HepG2 (cell line): ENCODE results near the gene TENT5A. TPM values are rescaled to one million over a fixed set of nuclear protein-coding genes. Genes with fewer than 3 reads are reported as not detected.

Source experiments
- CREM ChIP-seq, 2 experiments: sonication (generic) in 1 of 2; formaldehyde crosslinking in 1 of 2; IDR thresholded peaks; 2 replicates each; pipeline versions ENCODE4 v1.4.0 to v1.6.1; 2016 to 2020; ENCODE audit warnings: antibody characterized with exemption in 1 of 2, mild to moderate bottlenecking in 1 of 2, missing genetic modification reagents in 1 of 2
- DBP ChIP-seq: sonication (generic); formaldehyde crosslinking; IDR thresholded peaks from 2 replicates; pipeline ENCODE4 v1.4.0; 2020; ENCODE audit warnings: missing genetic modification reagents; ENCODE audit errors: not compliant biosample characterization
- GTF2F1 ChIP-seq: fragments of 150-350 bp; IDR thresholded peaks from 2 replicates; pipeline ENCODE4 v1.6.1; 2014; ENCODE audit warnings: low read length
- HMGXB4 ChIP-seq, 2 experiments: sonication (generic) in 1 of 2; formaldehyde crosslinking in 1 of 2; IDR thresholded peaks; 2 replicates each; pipeline versions ENCODE4 v1.4.0 to v1.6.1; 2018 to 2020; ENCODE audit warnings: missing genetic modification reagents in 2 of 2, borderline replicate concordance in 1 of 2, low read depth in 1 of 2, mild to moderate bottlenecking in 1 of 2, missing biosample characterization in 1 of 2
- JARID2 ChIP-seq: sonication (generic); formaldehyde crosslinking; IDR thresholded peaks from 2 replicates; pipeline ENCODE4 v1.8.1; 2023; ENCODE audit warnings: missing genetic modification reagents, inconsistent platforms; ENCODE audit not compliant: insufficient replicate concordance
- KDM3A ChIP-seq: IDR thresholded peaks from 2 replicates; pipeline ENCODE4 v1.6.1; 2018; ENCODE audit warnings: low read depth, missing compliant biosample characterization
- MYPOP ChIP-seq: sonication (generic); formaldehyde crosslinking; IDR thresholded peaks from 2 replicates; pipeline ENCODE4 v1.8.1; 2023; ENCODE audit warnings: mild to moderate bottlenecking, moderate library complexity, missing genetic modification reagents
- ONECUT2 ChIP-seq: sonication (generic); formaldehyde crosslinking; IDR thresholded peaks from 2 replicates; pipeline ENCODE4 v1.4.0; 2020; ENCODE audit warnings: missing genetic modification reagents
- PAX8 ChIP-seq: sonication (generic); formaldehyde crosslinking; IDR thresholded peaks from 2 replicates; pipeline ENCODE4 v1.8.0; 2022; ENCODE audit warnings: mild to moderate bottlenecking, missing genetic modification reagents, borderline replicate concordance
- POLR2A ChIP-seq, 2 experiments: IDR thresholded peaks; 2 replicates each; pipeline ENCODE4 v1.6.1; 2011; ENCODE audit warnings: low read depth in 2 of 2, low read length in 2 of 2, mild to moderate bottlenecking in 1 of 2, moderate library complexity in 1 of 2; ENCODE audit not compliant: insufficient read depth in 1 of 2
- ZNF280B ChIP-seq: sonication (generic); formaldehyde crosslinking; IDR thresholded peaks from 2 replicates; pipeline ENCODE4 v1.5.0; 2020; ENCODE audit warnings: missing genetic modification reagents, mild to moderate bottlenecking, borderline replicate concordance
- ZNF44 ChIP-seq: sonication (generic); formaldehyde crosslinking; IDR thresholded peaks from 2 replicates; pipeline ENCODE4 v1.5.1; 2020; ENCODE audit warnings: mild to moderate bottlenecking, missing genetic modification reagents
- ZNF558 ChIP-seq: sonication (generic); formaldehyde crosslinking; IDR thresholded peaks from 2 replicates; pipeline ENCODE4 v1.9.0; 2022; ENCODE audit warnings: mild to moderate bottlenecking, missing genetic modification reagents, borderline replicate concordance
- polyA plus RNA-seq, 8 experiments: library from polyadenylated mRNA; depleted of rRNA in 3 of 8; stranded (reverse) in 7 of 8; unstranded in 1 of 8; fragments of >200 nt; fragmentation: Illumina TruSeq in 4 of 8; extraction: Trizol in 4 of 8; gene quantifications; 2 replicates each; pipeline versions ENCODE4 v1.2.1 to v1.2.3, GENCODE V29; 2011 to 2016; ENCODE audit warnings: low read depth in 4 of 8, missing spikeins in 1 of 8, mixed read lengths in 1 of 8; ENCODE audit not compliant: insufficient read depth in 1 of 8
- total RNA-seq, 5 experiments: library from RNA; depleted of rRNA; stranded (reverse); fragments of >200 nt; fragmentation: Illumina TruSeq; extraction: Trizol; gene quantifications; 2 replicates each; pipeline ENCODE4 v1.2.3, GENCODE V29; 2016; ENCODE audit warnings: low read depth in 1 of 5
- TF ChIP-seq, protein P1 (sequence below): sonication (generic); formaldehyde crosslinking; IDR thresholded peaks from 2 replicates; pipeline ENCODE4 v1.4.0; 2020; ENCODE audit warnings: mild to moderate bottlenecking, missing genetic modification reagents
- TF ChIP-seq, protein P2 (sequence below): sonication (generic); formaldehyde crosslinking; IDR thresholded peaks from 2 replicates; pipeline ENCODE4 v1.4.0; 2020; ENCODE audit warnings: missing genetic modification reagents
- TF ChIP-seq, protein P3 (sequence below): sonication (generic); formaldehyde crosslinking; IDR thresholded peaks from 2 replicates; pipeline ENCODE4 v1.8.1; 2022; ENCODE audit warnings: low read depth, mild to moderate bottlenecking, missing genetic modification reagents

TENT5A gene
- total and polyA plus RNA-seq, 2 of the 13 experiments (the other 11 are each of a cell fraction or from before 2014, with no cell fraction given), result 8.0 to 13.8 TPM

- TF ChIP-seq DBP (CRISPR knock-in tag) (peak; percentile 92), GTF2F1 (no peak), HMGXB4 (CRISPR knock-in tag; IDR thresholded peaks at IDR 0.05; ENCODE audit: borderline replicate concordance in 1 of 2, low read depth in 1 of 2) (peak in 1 of 2 experiments; percentile 92; a peak in 2 of 4 replicates), ONECUT2 (CRISPR knock-in tag) (peak; percentile 24; the same call in 1 of the 2 replicates), KDM3A (CRISPR knock-in tag) (no peak), ZNF280B (CRISPR knock-in tag) (peak; percentile 36; the same call in 1 of the 2 replicates), ZNF558 (peak; percentile 87; the same call in 1 of the 2 replicates), ZNF44 (no peak), PAX8 (CRISPR knock-in tag) (peak; percentile 82; the same call in 1 of the 2 replicates), POLR2A (IDR thresholded peaks at IDR 0.05; ENCODE audit: insufficient read depth in 1 of 2, low read depth in 2 of 2, low read length in 2 of 2) (peak; percentile 80 to 94), CREM (IDR thresholded peaks at IDR 0.05) (no peak), CREM (CRISPR knock-in tag; IDR thresholded peaks at IDR 0.05) (no peak), JARID2 (CRISPR knock-in tag) (no peak), MYPOP (peak; percentile 68; the same call in 1 of the 2 replicates)
- TF ChIP-seq, protein P1, sequence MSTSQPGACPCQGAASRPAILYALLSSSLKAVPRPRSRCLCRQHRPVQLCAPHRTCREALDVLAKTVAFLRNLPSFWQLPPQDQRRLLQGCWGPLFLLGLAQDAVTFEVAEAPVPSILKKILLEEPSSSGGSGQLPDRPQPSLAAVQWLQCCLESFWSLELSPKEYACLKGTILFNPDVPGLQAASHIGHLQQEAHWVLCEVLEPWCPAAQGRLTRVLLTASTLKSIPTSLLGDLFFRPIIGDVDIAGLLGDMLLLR (CRISPR knock-in tag), result peak; percentile 68
- TF ChIP-seq, protein P2, sequence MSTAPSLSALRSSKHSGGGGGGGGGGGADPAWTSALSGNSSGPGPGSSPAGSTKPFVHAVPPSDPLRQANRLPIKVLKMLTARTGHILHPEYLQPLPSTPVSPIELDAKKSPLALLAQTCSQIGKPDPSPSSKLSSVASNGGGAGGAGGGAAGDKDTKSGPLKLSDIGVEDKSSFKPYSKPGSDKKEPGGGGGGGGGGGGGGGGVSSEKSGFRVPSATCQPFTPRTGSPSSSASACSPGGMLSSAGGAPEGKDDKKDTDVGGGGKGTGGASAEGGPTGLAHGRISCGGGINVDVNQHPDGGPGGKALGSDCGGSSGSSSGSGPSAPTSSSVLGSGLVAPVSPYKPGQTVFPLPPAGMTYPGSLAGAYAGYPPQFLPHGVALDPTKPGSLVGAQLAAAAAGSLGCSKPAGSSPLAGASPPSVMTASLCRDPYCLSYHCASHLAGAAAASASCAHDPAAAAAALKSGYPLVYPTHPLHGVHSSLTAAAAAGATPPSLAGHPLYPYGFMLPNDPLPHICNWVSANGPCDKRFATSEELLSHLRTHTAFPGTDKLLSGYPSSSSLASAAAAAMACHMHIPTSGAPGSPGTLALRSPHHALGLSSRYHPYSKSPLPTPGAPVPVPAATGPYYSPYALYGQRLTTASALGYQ (CRISPR knock-in tag), result peak; percentile 82
- TF ChIP-seq, protein P3, sequence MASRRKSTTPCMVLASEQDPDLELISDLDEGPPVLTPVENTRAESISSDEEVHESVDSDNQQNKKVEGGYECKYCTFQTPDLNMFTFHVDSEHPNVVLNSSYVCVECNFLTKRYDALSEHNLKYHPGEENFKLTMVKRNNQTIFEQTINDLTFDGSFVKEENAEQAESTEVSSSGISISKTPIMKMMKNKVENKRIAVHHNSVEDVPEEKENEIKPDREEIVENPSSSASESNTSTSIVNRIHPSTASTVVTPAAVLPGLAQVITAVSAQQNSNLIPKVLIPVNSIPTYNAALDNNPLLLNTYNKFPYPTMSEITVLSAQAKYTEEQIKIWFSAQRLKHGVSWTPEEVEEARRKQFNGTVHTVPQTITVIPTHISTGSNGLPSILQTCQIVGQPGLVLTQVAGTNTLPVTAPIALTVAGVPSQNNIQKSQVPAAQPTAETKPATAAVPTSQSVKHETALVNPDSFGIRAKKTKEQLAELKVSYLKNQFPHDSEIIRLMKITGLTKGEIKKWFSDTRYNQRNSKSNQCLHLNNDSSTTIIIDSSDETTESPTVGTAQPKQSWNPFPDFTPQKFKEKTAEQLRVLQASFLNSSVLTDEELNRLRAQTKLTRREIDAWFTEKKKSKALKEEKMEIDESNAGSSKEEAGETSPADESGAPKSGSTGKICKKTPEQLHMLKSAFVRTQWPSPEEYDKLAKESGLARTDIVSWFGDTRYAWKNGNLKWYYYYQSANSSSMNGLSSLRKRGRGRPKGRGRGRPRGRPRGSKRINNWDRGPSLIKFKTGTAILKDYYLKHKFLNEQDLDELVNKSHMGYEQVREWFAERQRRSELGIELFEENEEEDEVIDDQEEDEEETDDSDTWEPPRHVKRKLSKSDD (CRISPR knock-in tag), result no peak
Measured at GRCh38 chr6:81752921-81753710, 635 bp upstream of the TENT5A start (continued).
